ENCODE data around the gene PLXDC2. TPM values are rescaled to one million over a fixed set of nuclear protein-coding genes. Genes with fewer than 3 reads are reported as not detected.

PLXDC2 gene
- polyA plus RNA-seq, 1 of the 3 experiments (the other 2 are of a cell fraction), result 2.5 TPM

DNA sequence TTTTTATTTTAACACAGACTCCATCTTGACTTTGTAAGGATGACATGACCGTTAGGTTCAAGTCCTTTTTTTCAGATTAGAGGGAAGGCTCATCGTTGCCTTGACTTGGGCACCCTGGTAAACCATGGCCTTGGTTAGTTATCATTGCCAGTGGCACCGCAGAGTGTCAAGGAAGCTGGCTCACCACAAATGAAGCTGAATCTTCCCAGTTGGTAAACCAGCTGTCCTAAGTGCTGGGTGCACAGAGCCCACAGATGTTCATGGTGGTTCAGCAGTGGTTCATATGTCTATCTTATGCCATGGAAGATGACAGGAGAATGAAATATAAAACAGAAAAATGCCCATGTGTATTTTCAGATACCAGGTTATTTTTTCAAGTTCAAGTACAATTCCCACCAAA lies 273.6 kb downstream of the PLXDC2 start:
- H3F3A ChIP-seq (replicated peaks; ENCODE audit: insufficient read depth), result no peaks in the 10 kb centered on the region
- H2AFZ ChIP-seq (ENCODE audit: low read depth), result no peak overlapping the region
- H4K20me1 ChIP-seq (ENCODE audit: insufficient read depth), result no peaks in the 10 kb centered on the region
- no peaks in the 10 kb centered on the region for H3K27me3 ChIP-seq (ENCODE audit: insufficient read depth)
- no peaks in the 10 kb centered on the region for H3K9me3 ChIP-seq
- no peak for DNase-seq
- 48% methylated on average over 3 of the region's 3 CpGs for WGBS (ENCODE audit: low lambda C conversion rate)
- ChIA-PET CTCF (interaction anchor here (0.7 kb wide), 1 partner anchor 49 kb away, joined by 3 read pairs; no protein-coding TSS in a partner anchor), POLR2A (no interaction called here)
- no peak overlapping the region for H3K9ac ChIP-seq
- no peak overlapping the region for H3K4me3 ChIP-seq (ENCODE audit: low read depth in 2 of 2, low read length in 1 of 2)
- no peak for TF ChIP-seq FOXM1 (IDR thresholded peaks at IDR 0.05; ENCODE audit: low read depth)
- no peak for TF ChIP-seq REST (IDR thresholded peaks at IDR 0.05; ENCODE audit: low read depth, low read length)
- TF ChIP-seq FOSL2 (IDR thresholded peaks at IDR 0.05; ENCODE audit: borderline replicate concordance, low read depth), result no peak
- no peak for TF ChIP-seq CHD2 (IDR thresholded peaks at IDR 0.05; ENCODE audit: low read length, partially characterized antibody)
- TF ChIP-seq EP300 (IDR thresholded peaks at IDR 0.05; ENCODE audit: borderline replicate concordance in 1 of 2, low read depth in 1 of 2, low read length in 1 of 2), result no peak
- TF ChIP-seq MXI1 (IDR thresholded peaks at IDR 0.05; ENCODE audit: low read depth, low read length), result no peak
- TF ChIP-seq NFIC (IDR thresholded peaks at IDR 0.05; ENCODE audit: borderline replicate concordance), result no peak
- no peak for TF ChIP-seq SIN3A (IDR thresholded peaks at IDR 0.05; ENCODE audit: borderline replicate concordance, low read depth, low read length)
- no peak for TF ChIP-seq FOXJ3 (CRISPR knock-in tag; IDR thresholded peaks at IDR 0.05)
- TF ChIP-seq, protein P1, sequence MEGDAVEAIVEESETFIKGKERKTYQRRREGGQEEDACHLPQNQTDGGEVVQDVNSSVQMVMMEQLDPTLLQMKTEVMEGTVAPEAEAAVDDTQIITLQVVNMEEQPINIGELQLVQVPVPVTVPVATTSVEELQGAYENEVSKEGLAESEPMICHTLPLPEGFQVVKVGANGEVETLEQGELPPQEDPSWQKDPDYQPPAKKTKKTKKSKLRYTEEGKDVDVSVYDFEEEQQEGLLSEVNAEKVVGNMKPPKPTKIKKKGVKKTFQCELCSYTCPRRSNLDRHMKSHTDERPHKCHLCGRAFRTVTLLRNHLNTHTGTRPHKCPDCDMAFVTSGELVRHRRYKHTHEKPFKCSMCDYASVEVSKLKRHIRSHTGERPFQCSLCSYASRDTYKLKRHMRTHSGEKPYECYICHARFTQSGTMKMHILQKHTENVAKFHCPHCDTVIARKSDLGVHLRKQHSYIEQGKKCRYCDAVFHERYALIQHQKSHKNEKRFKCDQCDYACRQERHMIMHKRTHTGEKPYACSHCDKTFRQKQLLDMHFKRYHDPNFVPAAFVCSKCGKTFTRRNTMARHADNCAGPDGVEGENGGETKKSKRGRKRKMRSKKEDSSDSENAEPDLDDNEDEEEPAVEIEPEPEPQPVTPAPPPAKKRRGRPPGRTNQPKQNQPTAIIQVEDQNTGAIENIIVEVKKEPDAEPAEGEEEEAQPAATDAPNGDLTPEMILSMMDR (IDR thresholded peaks at IDR 0.05), result no peak
- no peak for TF ChIP-seq SMC3 (IDR thresholded peaks at IDR 0.05; ENCODE audit: low read depth, low read length)
- no peak for TF ChIP-seq TEAD4 (IDR thresholded peaks at IDR 0.05; ENCODE audit: borderline replicate concordance, insufficient read depth)
- TF ChIP-seq, protein P2, sequence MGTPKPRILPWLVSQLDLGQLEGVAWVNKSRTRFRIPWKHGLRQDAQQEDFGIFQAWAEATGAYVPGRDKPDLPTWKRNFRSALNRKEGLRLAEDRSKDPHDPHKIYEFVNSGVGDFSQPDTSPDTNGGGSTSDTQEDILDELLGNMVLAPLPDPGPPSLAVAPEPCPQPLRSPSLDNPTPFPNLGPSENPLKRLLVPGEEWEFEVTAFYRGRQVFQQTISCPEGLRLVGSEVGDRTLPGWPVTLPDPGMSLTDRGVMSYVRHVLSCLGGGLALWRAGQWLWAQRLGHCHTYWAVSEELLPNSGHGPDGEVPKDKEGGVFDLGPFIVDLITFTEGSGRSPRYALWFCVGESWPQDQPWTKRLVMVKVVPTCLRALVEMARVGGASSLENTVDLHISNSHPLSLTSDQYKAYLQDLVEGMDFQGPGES (IDR thresholded peaks at IDR 0.05; ENCODE audit: low read depth, low read length), result no peak
- TF ChIP-seq RAD21 (IDR thresholded peaks at IDR 0.05; ENCODE audit: low read length), result no peak
- H3K4me2 ChIP-seq, result no peak overlapping the region
- H3K36me3 ChIP-seq (replicated peaks in 1 of 2; ENCODE audit: control insufficient read depth in 1 of 2, insufficient read depth in 2 of 2, low read length in 1 of 2), result no peaks in the 10 kb centered on the region
- H3K4me1 ChIP-seq (ENCODE audit: control insufficient read depth in 1 of 2, insufficient read depth in 2 of 2, low read depth in 1 of 2, low read length in 1 of 2), result no peaks in the 10 kb centered on the region; a peak in 2 of 4 replicates
- H3K27ac ChIP-seq (ENCODE audit: low read depth in 2 of 2, low read length in 1 of 2), result no peak overlapping the region
- H3K79me2 ChIP-seq (ENCODE audit: insufficient read depth), result no peaks in the 10 kb centered on the region
- H3K9me2 ChIP-seq, result no peaks in the 10 kb centered on the region

Data from SK-N-SH (cell line).